Mucosa of descending colon (tissue), 3 donors: Measurements from ENCODE around the gene PGLYRP4. TPM values are rescaled to one million over a fixed set of nuclear protein-coding genes. Genes with fewer than 3 reads are reported as not detected.

Source experiments
- ATAC-seq: fragments of 200-7000 bp; cut with Tn5 transposase; one replicate; pipeline ENCODE4 v1.9.1; 2020; ENCODE audit warnings: mild to moderate bottlenecking, moderate library complexity
- DNase-seq, 3 donors: peaks; one replicate each; pipeline ENCODE4 v3.0.0-alpha.2; 2020
- H3K36me3 ChIP-seq: fragments of 200-600 bp; one replicate; pipeline ENCODE4 v1.8.0; 2021; ENCODE audit warnings: low read depth, mild to moderate bottlenecking
- H3K4me1 ChIP-seq: fragments of 200-600 bp; one replicate; pipeline ENCODE4 v1.8.0; 2021; ENCODE audit warnings: low read depth, mild to moderate bottlenecking
- H3K4me3 ChIP-seq: fragments of 200-600 bp; one replicate; pipeline ENCODE4 v1.8.0; 2021; ENCODE audit warnings: mild to moderate bottlenecking
- H3K9me3 ChIP-seq: fragments of 200-600 bp; one replicate; pipeline ENCODE4 v1.8.0; 2021; ENCODE audit warnings: mild to moderate bottlenecking
- CTCF ChIP-seq: fragments of 200-600 bp; IDR thresholded peaks from one replicate; pipeline ENCODE4 v1.8.0; 2022; ENCODE audit warnings: antibody characterized with exemption, mild to moderate bottlenecking
- intact Hi-C, 2 donors: fragments of 100-400 bp; cut with DNase I in 1 of 2; cut with micrococcal nuclease in 1 of 2; formaldehyde crosslinking; loops; one replicate each; pipeline versions ENCODE4 v1.11.0 to v1.11.1; 2022; cut with DNase I, micrococcal nuclease
- total RNA-seq, 3 donors: library from RNA; stranded (reverse); fragmentation: NEBNext Ultra II Directional in 2 of 3; extraction: Animal tissue kit (Norgen Biotek cat#: 25700) in 2 of 3; gene quantifications; one replicate each; pipeline versions ENCODE4 v1.2.1 to v1.2.4, GENCODE V29; 2021 to 2023
- donor health status: DM: no; HTN: no; CAD: no; lungs with moderate emphysema.
- donor health status: DM: no; HTN: no; CAD: no.
- donor health status: DM: no; HTN: yes; CAD: no.

PGLYRP4 gene
- total RNA-seq, 3 donors from 2014 or later = not detected

- H3K4me3 ChIP-seq = no peak overlapping the region
- no peaks in the 10 kb centered on the region for H3K36me3 ChIP-seq
- no peaks in the 10 kb centered on the region for H3K9me3 ChIP-seq
- DNase-seq (no peak), ATAC-seq (no peak)
- intact Hi-C loops = no loop called here
- TF ChIP-seq CTCF = no peak
- H3K4me1 ChIP-seq = no peaks in the 10 kb centered on the region
These were observed 25.4 kb upstream of the PGLYRP4 start for GRCh38 chr1:153374071-153374470.

- Histone ChIP-seq H3K9me3 (no peaks in the 10 kb centered on the region), H3K4me3 (no peak overlapping the region), H3K4me1 (no peaks in the 10 kb centered on the region), H3K36me3 (no peaks in the 10 kb centered on the region)
- ATAC-seq (no peak), DNase-seq (no peak)
- intact Hi-C loops = no loop called here
- no peak for TF ChIP-seq CTCF
These were observed 23.9 kb upstream of the PGLYRP4 start for GRCh38 chr1:153372571-153372970.

GRCh38 chr1:153371231-153371630 lies 22.6 kb upstream of the PGLYRP4 start:
- DNase-seq (no peak), ATAC-seq (no peak)
- no peaks in the 10 kb centered on the region for H3K4me1 ChIP-seq

GRCh38 chr1:153370146-153370545 lies 21.5 kb upstream of the PGLYRP4 start:
- H3K4me3 ChIP-seq = no peak overlapping the region
- intact Hi-C loops = no loop called here
- H3K36me3 ChIP-seq = no peaks in the 10 kb centered on the region
- ATAC-seq (no peak), DNase-seq (no peak)
- H3K9me3 ChIP-seq = no peaks in the 10 kb centered on the region
- no peak for TF ChIP-seq CTCF
- H3K4me1 ChIP-seq = no peaks in the 10 kb centered on the region

More at GRCh38 chr1:153371231-153371630, 22.6 kb upstream of the PGLYRP4 start:
- H3K4me3 ChIP-seq = no peak overlapping the region
- no peaks in the 10 kb centered on the region for H3K36me3 ChIP-seq
- TF ChIP-seq CTCF = no peak
- intact Hi-C loops = no loop called here
- no peaks in the 10 kb centered on the region for H3K9me3 ChIP-seq

- ATAC-seq = no peak
- no peaks in the 10 kb centered on the region for H3K4me1 ChIP-seq
- no peak for DNase-seq
These were observed 19.9 kb upstream of the PGLYRP4 start for GRCh38 chr1:153368495-153368894.

More at GRCh38 chr1:153368495-153368894, 19.9 kb upstream of the PGLYRP4 start:
- Histone ChIP-seq H3K4me3 (no peak overlapping the region), H3K36me3 (no peaks in the 10 kb centered on the region), H3K9me3 (no peaks in the 10 kb centered on the region)
- intact Hi-C loops = no loop called here
- TF ChIP-seq CTCF = no peak
